Naive thymus-derived CD4-positive, alpha-beta T cell (primary cell): ENCODE results near the gene UBXN11. TPM values are rescaled to one million over a fixed set of nuclear protein-coding genes. Genes with fewer than 3 reads are reported as not detected.
A peak's percentile ranks its signal among the peaks of the same experiment; 100 is the strongest.
"Not testable (repeated sequence)": the region's sequence is repeated elsewhere in the genome, so short reads cannot be mapped to it uniquely, and the experiment has no call there.

Experiments
- ATAC-seq: fragments of 150-1000 bp; cut with Tn5 transposase; 2 replicates; pipeline ENCODE4 v1.10.0; 2021; ENCODE audit warnings: mild to moderate bottlenecking, moderate library complexity
- CTCF ChIA-PET: fragments of 350-600 bp; sonication (Branson Sonifier 250); formaldehyde crosslinking; loops from one replicate; lab custom pipeline; 2021; ENCODE audit warnings: antibody characterized with exemption; lab: Charles Lee
- POLR2A ChIA-PET: fragments of 350-600 bp; sonication (Branson Sonifier 250); formaldehyde crosslinking; loops from one replicate; lab custom pipeline; 2021; ENCODE audit warnings: antibody characterized with exemption, inconsistent platforms; lab: Charles Lee
- DNase-seq, 9 donors: peaks; one replicate each; pipeline versions ENCODE4 v3.0.0 to v3.0.0-alpha.2; 2020 to 2022; ENCODE audit warnings: mixed read lengths in 1 of 9
- H3K27ac ChIP-seq: one replicate; pipeline ENCODE4 v1.7.0; 2013; ENCODE audit warnings: mild to moderate bottlenecking, low read depth, low read length, moderate library complexity
- H3K27me3 ChIP-seq, 2 donors: one replicate each; pipeline ENCODE4 v1.7.0; 2013; ENCODE audit warnings: low read length in 2 of 2, mild to moderate bottlenecking in 2 of 2, moderate library complexity in 2 of 2; ENCODE audit not compliant: control insufficient read depth in 2 of 2, insufficient read depth in 2 of 2
- H3K36me3 ChIP-seq, 3 experiments: 1 replicate in 2 of 3; 2 replicates in 1 of 3; pipeline ENCODE4 v1.7.0; 2013; ENCODE audit warnings: low read length in 3 of 3, mild to moderate bottlenecking in 3 of 3, moderate library complexity in 1 of 3; ENCODE audit not compliant: insufficient read depth in 3 of 3, control insufficient read depth in 2 of 3
- H3K4me1 ChIP-seq, 2 donors: one replicate each; pipeline ENCODE4 v1.7.0; 2013; ENCODE audit warnings: low read length in 2 of 2, mild to moderate bottlenecking in 2 of 2, moderate library complexity in 1 of 2; ENCODE audit not compliant: control insufficient read depth in 2 of 2, insufficient read depth in 2 of 2
- H3K4me3 ChIP-seq: 2 replicates; pipeline ENCODE4 v1.7.0; 2013; ENCODE audit warnings: mild to moderate bottlenecking, low read length
- H3K9me3 ChIP-seq, 3 experiments: 1 replicate in 2 of 3; 2 replicates in 1 of 3; pipeline ENCODE4 v1.7.0; 2013; ENCODE audit warnings: low read length in 3 of 3; ENCODE audit not compliant: control insufficient read depth in 2 of 3
- H3K27ac Mint-ChIP-seq, 9 donors: one replicate each; pipeline ENCODE4 v1.8.0; 2020 to 2022; ENCODE audit warnings: mixed read lengths in 9 of 9, mild to moderate bottlenecking in 8 of 9, moderate library complexity in 5 of 9, inconsistent platforms in 2 of 9
- H3K27me3 Mint-ChIP-seq, 5 donors: one replicate each; pipeline ENCODE4 v1.8.0; 2021 to 2022; ENCODE audit warnings: mixed read lengths in 5 of 5, mild to moderate bottlenecking in 1 of 5
- H3K36me3 Mint-ChIP-seq, 5 donors: one replicate each; pipeline ENCODE4 v1.8.0; 2020 to 2022; ENCODE audit warnings: mixed read lengths in 5 of 5, mild to moderate bottlenecking in 3 of 5, inconsistent platforms in 1 of 5
- H3K4me1 Mint-ChIP-seq, 7 donors: one replicate each; pipeline ENCODE4 v1.8.0; 2020 to 2022; ENCODE audit warnings: mixed read lengths in 7 of 7, mild to moderate bottlenecking in 3 of 7, inconsistent platforms in 1 of 7
- H3K4me3 Mint-ChIP-seq, 10 donors: one replicate each; pipeline ENCODE4 v1.8.0; 2020 to 2022; ENCODE audit warnings: mild to moderate bottlenecking in 10 of 10, mixed read lengths in 10 of 10, moderate library complexity in 6 of 10, inconsistent platforms in 2 of 10
- H3K9me3 Mint-ChIP-seq, 11 donors: one replicate each; pipeline ENCODE4 v1.8.0; 2020 to 2022; ENCODE audit warnings: mixed read lengths in 11 of 11, mild to moderate bottlenecking in 4 of 11, inconsistent platforms in 1 of 11, moderate library complexity in 1 of 11
- intact Hi-C, 2 donors: fragments of 100-400 bp; cut with micrococcal nuclease; formaldehyde crosslinking; loops; one replicate each; pipeline ENCODE4 v1.15.1; 2023
- polyA plus RNA-seq, 2 donors: library from polyadenylated mRNA; unstranded; fragments of 300-500 nt; fragmentation: Illumina TruSeq; gene quantifications; one replicate each; pipeline ENCODE4 v1.2.3, GENCODE V29; 2021
- total RNA-seq, 6 experiments: library from RNA in 5 of 6; stranded (reverse) in 5 of 6; gene quantifications; 1 replicate in 5 of 6; 2 replicates in 1 of 6; pipeline ENCODE4 v1.2.3 and lab custom pipeline; 2021 to 2026

Gene UBXN11
- total and polyA plus RNA-seq, 7 experiments from 2014 or later, result 10.5 to 131 (median 49.6) TPM

GRCh38 chr1:26337206-26337535 lies 30.7 kb upstream of the UBXN11 start:
- ATAC-seq (no peak), DNase-seq (no peak)
- H3K36me3 Mint-ChIP-seq, result no peaks in the 10 kb centered on the region
- ChIA-PET POLR2A (interaction anchor here (0.6 to 1.8 kb wide), 4 partner anchors 10 to 1089 kb away, joined by 3 to 5 read pairs (median 4); partner anchors contain the start of gene CD52), CTCF (interaction anchor here (1.1 kb wide), 1 partner anchor 27 kb away, joined by 4 read pairs; no protein-coding TSS in a partner anchor)
- peaks cover 0 to 2% (median 0%) of the 10 kb centered on the region in 11 donors for H3K9me3 Mint-ChIP-seq
- Histone ChIP-seq H3K36me3 (no peaks in the 10 kb centered on the region), H3K4me3 (no peak overlapping the region), H3K4me1 (peaks cover 5 to 7% of the 10 kb centered on the region in 2 donors), H3K27me3 (no peaks in the 10 kb centered on the region), H3K9me3 (no peaks in the 10 kb centered on the region), H3K27ac (peak overlapping the region; percentile 58)
- H3K4me3 Mint-ChIP-seq, result peak overlapping the region in 9 of 10 donors; percentile 39 to 90 (median 73)
- peaks cover 0 to 28% (median 0%) of the 10 kb centered on the region in 5 donors for H3K27me3 Mint-ChIP-seq
- peaks cover 0 to 13% (median 10%) of the 10 kb centered on the region in 7 donors for H3K4me1 Mint-ChIP-seq
- H3K27ac Mint-ChIP-seq, result peak overlapping the region in 1 of 9 donors; percentile 9
- intact Hi-C loops, result loop anchor here in 1 of 2 donors (2.0 to 5.0 kb wide), 3 partner anchors 16 to 40 kb away; no protein-coding TSS in a partner anchor

DNA sequence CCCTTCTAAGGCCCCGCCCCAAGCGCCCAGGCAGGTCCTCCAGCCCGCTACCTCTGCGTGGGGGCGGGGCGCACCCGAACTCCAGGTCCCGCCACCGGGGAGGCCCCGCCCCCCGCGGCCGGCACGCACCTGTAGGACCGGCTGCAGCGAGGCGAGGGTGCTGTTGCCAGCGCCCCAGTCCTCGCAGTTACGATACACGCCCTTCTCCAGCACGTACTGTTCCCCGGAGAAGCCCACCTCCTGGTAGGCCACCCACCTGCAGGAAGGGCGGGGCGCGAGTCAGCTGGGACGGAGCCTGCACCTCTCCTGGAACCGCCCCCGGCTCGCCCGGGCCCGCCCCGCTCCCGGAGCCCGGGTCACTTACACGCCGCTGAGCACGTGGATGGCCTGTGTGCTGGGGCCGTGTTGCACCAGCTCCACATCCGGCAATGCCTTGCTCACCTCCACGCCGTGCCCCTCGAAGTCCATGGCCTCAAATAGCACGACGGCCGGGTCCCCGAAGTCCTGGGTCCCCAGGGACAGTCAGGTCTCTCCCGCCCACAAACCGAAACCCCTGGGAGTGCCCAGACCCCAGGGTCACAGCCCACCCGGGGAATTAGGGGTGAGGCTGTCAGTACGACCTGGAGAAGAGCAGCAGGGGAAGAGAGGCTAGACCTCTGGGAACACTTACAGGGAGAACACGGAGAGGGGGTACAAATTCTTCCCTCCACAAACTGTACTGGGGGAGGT lies 30.2 kb upstream of the UBXN11 start:
- Histone ChIP-seq H3K4me3 (peak overlapping the region; percentile 65), H3K9me3 (no peaks in the 10 kb centered on the region), H3K27ac (peak overlapping the region; percentile 58), H3K27me3 (no peaks in the 10 kb centered on the region), H3K36me3 (no peaks in the 10 kb centered on the region), H3K4me1 (peaks cover 5 to 7% of the 10 kb centered on the region in 2 donors)
- intact Hi-C loops, result loop anchor here in 1 of 2 donors (1.0 to 5.0 kb wide), 5 partner anchors 16 to 60 kb away; no protein-coding TSS in a partner anchor
- Mint-ChIP-seq H3K4me1 (peaks cover 0 to 13% (median 10%) of the 10 kb centered on the region in 7 donors), H3K4me3 (peak overlapping the region; percentile 86 to 92 (median 89)), H3K27me3 (peaks cover 0 to 23% (median 0%) of the 10 kb centered on the region in 5 donors), H3K27ac (peak overlapping the region in 2 of 9 donors; percentile 9 to 68), H3K9me3 (peaks cover 0 to 2% (median 0%) of the 10 kb centered on the region in 11 donors), H3K36me3 (no peaks in the 10 kb centered on the region)
- peak; percentile 96 for ATAC-seq
- POLR2A ChIA-PET, result interaction anchor here (0.6 to 1.8 kb wide), 3 partner anchors 15 to 1088 kb away, joined by 3 to 5 read pairs (median 5); partner anchors contain the start of gene CD52
- peak; percentile 55 to 79 (median 74) for DNase-seq
- CTCF ChIA-PET, result no interaction called here

DNA sequence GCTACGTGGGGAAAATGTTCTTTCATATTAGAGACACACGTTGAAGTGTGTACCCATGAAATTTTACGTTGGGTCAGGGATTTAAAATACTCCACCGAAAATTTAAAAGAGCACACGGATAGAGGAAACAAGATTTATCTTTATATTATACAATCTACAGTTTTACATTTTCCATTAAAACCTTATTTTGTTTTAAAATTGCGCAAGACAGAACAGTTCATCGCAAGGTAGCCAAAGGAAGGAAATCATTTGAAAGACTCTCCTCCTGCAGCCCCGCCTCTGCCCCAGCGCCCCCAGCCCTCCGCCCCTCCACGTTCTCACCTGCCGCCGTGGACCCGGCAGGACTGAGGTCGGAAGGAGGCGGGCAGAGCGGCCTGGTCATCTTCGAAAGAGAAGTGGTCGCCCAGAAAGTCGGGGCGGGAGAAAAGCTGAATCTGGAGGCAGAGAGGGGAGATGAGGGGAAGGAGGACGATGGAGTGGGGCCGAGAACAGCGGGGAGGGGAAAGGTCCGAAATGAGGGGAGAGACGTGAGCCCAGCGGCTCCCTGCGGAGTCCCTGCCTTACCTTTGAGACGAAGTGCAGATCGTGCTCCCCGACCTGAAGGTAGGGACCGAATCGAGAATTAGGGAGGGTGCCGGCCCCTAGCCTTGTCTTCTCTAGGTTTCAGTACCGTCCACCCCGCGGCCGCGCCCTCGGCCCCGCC lies 29.5 kb upstream of the UBXN11 start:
- peak overlapping the region; percentile 86 to 92 (median 89) for H3K4me3 Mint-ChIP-seq
- peaks cover 0 to 13% (median 10%) of the 10 kb centered on the region in 7 donors for H3K4me1 Mint-ChIP-seq
- DNase-seq, result peak in 2 of 9 donors; percentile 19 to 26
- Histone ChIP-seq H3K9me3 (no peaks in the 10 kb centered on the region), H3K36me3 (no peaks in the 10 kb centered on the region), H3K4me3 (peak overlapping the region; percentile 65), H3K4me1 (peaks cover 5 to 7% of the 10 kb centered on the region in 2 donors), H3K27me3 (no peaks in the 10 kb centered on the region), H3K27ac (peak overlapping the region; percentile 58)
- peak; percentile 8 for ATAC-seq
- H3K9me3 Mint-ChIP-seq, result peaks cover 0 to 2% (median 0%) of the 10 kb centered on the region in 11 donors
- peaks cover 0 to 2% (median 0%) of the 10 kb centered on the region in 5 donors for H3K36me3 Mint-ChIP-seq
- H3K27me3 Mint-ChIP-seq, result peaks cover 0 to 23% (median 0%) of the 10 kb centered on the region in 5 donors
- intact Hi-C loops, result loop anchor here in 1 of 2 donors (1.0 to 5.0 kb wide), 5 partner anchors 15 to 60 kb away; no protein-coding TSS in a partner anchor
- ChIA-PET POLR2A (interaction anchor here (0.6 to 1.1 kb wide), 3 partner anchors 9 to 14 kb away, joined by 3 to 4 read pairs (median 3); no protein-coding TSS in a partner anchor), CTCF (interaction anchor here (0.7 kb wide), 1 partner anchor 60 kb away, joined by 3 read pairs; no protein-coding TSS in a partner anchor)
- peak overlapping the region in 7 of 9 donors; percentile 14 to 83 (median 49) for H3K27ac Mint-ChIP-seq

GRCh38 chr1:26333312-26333711 lies 26.9 kb upstream of the UBXN11 start:
- H3K27me3 ChIP-seq, H3K27ac ChIP-seq, H3K4me3 ChIP-seq, ATAC-seq, intact Hi-C loops, H3K9me3 ChIP-seq, H3K4me3 Mint-ChIP-seq, H3K36me3 ChIP-seq, H3K36me3 Mint-ChIP-seq, H3K9me3 Mint-ChIP-seq, DNase-seq, H3K4me1 ChIP-seq: not testable (repeated sequence)
- H3K27me3 Mint-ChIP-seq, result peaks cover 0 to 20% (median 0%) of the 10 kb centered on the region in 5 donors
- CTCF ChIA-PET, result interaction anchor here (0.6 kb wide), 3 partner anchors 26 to 65 kb away, joined by 3 to 4 read pairs (median 3); no protein-coding TSS in a partner anchor
- POLR2A ChIA-PET, result interaction anchor here (0.7 kb wide), 1 partner anchor 1346 kb away, joined by 4 read pairs; no protein-coding TSS in a partner anchor
- H3K27ac Mint-ChIP-seq, result peak overlapping the region in 1 of 9 donors; percentile 21
- H3K4me1 Mint-ChIP-seq, result peaks cover 0 to 13% (median 10%) of the 10 kb centered on the region in 7 donors

DNA sequence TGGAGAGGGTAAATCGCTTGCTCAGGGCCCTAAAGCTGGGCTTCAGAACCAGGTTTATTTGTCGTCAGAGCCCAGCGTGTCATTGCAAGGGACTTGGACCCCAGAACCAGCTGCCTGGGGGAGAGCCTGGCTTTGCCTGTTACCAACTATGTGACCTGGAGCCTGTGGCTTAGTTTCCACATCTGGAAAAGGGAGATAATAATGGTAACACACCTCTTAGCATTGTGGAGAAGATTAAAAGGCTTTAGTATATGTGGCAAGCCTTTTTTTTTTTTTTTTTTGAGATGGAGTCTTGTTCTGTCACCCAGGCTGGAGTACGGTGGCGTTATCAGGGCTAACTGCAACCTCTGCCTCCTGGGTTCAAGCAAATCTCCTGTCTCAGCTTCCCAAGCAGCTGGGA lies 23.8 kb upstream of the UBXN11 start:
- Histone ChIP-seq H3K27ac (no peak overlapping the region), H3K36me3 (no peaks in the 10 kb centered on the region), H3K4me1 (peaks cover 1 to 5% of the 10 kb centered on the region in 2 donors), H3K4me3 (no peak overlapping the region), H3K27me3 (no peaks in the 10 kb centered on the region), H3K9me3 (no peaks in the 10 kb centered on the region)
- Mint-ChIP-seq H3K4me1 (peaks cover 0 to 4% (median under 1%) of the 10 kb centered on the region in 7 donors), H3K36me3 (peaks cover 0 to 4% (median 0%) of the 10 kb centered on the region in 5 donors), H3K27me3 (peaks cover 0 to 10% (median 0%) of the 10 kb centered on the region in 5 donors), H3K4me3 (no peak overlapping the region), H3K9me3 (no peaks in the 10 kb centered on the region), H3K27ac (no peak overlapping the region)
- intact Hi-C loops, result no loop called here
- POLR2A ChIA-PET, result interaction anchor here (0.6 to 35.3 kb wide), 3 partner anchors 48 to 825 kb away, joined by 3 to 1967 read pairs (median 3); partner anchors contain the start of gene SH3BGRL3
- ATAC-seq (no peak), DNase-seq (no peak)
- CTCF ChIA-PET, result interaction anchor here (19.8 kb wide), 1 partner anchor 48 kb away, joined by 541 read pairs; the partner anchor contains the start of gene SH3BGRL3

- H3K27ac Mint-ChIP-seq, H3K4me3 Mint-ChIP-seq, H3K27me3 ChIP-seq, H3K9me3 Mint-ChIP-seq, intact Hi-C loops, H3K4me1 ChIP-seq, H3K4me1 Mint-ChIP-seq, H3K36me3 Mint-ChIP-seq, H3K9me3 ChIP-seq, H3K4me3 ChIP-seq, H3K27me3 Mint-ChIP-seq, H3K36me3 ChIP-seq, H3K27ac ChIP-seq, ATAC-seq, DNase-seq: not testable (repeated sequence)
- ChIA-PET POLR2A (interaction anchor here (0.6 to 35.3 kb wide), 3 partner anchors 47 to 573 kb away, joined by 3 to 1967 read pairs (median 4); partner anchors contain the start of gene SH3BGRL3), CTCF (interaction anchor here (0.6 to 19.8 kb wide), 2 partner anchors 34 to 47 kb away, joined by 6 to 541 read pairs; partner anchors contain the start of gene SH3BGRL3)
These were observed 22.9 kb upstream of the UBXN11 start for GRCh38 chr1:26329380-26329779.
